GM18907 (cell line): ENCODE measurements around the gene FKBP8.

Experiments used
- ATAC-seq: cut with Tn5 transposase; IDR thresholded peaks from one replicate; pipeline ENCODE4 v1.9.1; 2021; ENCODE audit warnings: mild to moderate bottlenecking, moderate library complexity; ENCODE audit not compliant: unreplicated experiment

The FKBP8 gene

DNA sequence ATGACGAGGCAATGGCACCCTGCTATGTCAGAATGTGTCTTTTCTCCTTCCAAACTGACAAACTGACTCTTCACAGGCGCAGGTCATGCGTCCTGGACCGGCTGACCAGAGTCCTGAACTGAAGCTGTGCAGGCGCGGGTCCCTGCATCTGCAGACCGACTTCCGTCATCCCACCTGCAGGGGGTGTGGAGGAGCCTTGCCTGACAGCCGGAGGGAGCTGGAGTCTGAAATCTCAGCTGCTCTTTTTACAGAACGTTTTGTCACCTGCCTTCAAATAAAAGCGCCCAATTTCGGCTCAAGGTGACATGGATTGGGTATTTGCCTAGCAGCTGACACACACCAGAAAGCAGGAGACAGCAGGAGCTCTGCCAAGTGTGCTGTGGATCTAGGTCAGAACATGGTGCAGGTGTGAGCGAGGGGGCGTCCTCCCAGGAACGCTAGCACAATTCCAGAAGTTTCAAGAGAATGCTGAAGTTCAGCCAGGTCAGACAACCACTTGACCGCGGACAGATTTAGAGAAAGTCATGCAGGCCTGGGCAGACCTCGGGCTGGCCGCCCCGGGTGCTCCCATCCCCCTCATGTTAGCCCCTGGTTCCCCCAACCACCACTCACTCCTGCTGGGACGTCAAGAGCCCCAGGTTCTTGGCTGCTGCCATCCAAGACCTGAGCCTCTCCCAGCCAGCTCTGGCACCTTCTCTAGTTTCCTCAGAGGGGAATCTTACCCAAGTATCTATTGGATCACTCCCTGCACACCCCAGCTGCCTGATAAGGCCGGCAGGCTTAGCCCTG lies 54.3 kb downstream of the FKBP8 start:
- ATAC-seq: no peak

DNA sequence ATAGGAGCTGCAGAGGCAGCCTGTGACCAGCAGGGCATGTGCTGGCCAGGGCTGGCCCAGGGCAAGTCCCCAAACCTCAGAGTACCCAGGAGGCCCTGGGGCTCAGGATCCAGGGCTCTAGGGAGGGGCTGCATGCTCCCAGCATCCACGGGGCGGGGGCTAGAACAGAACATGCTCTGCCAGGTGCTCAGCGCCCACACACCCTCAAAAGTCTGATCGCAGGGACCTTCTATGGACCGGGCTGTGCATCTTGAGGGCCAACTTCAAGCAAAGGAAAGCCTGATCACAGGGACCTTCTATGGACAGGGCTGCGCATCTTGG lies 55.0 kb downstream of the FKBP8 start:
- ATAC-seq: no peak

- ATAC-seq: no peak
Measured at GRCh38 chr19:18487576-18488402, 55.6 kb downstream of the FKBP8 start.

- ATAC-seq: no peak
Measured at GRCh38 chr19:18486746-18487145, 56.6 kb downstream of the FKBP8 start.

- ATAC-seq: no peak
Measured at GRCh38 chr19:18484992-18485391, 58.4 kb downstream of the FKBP8 start.

DNA sequence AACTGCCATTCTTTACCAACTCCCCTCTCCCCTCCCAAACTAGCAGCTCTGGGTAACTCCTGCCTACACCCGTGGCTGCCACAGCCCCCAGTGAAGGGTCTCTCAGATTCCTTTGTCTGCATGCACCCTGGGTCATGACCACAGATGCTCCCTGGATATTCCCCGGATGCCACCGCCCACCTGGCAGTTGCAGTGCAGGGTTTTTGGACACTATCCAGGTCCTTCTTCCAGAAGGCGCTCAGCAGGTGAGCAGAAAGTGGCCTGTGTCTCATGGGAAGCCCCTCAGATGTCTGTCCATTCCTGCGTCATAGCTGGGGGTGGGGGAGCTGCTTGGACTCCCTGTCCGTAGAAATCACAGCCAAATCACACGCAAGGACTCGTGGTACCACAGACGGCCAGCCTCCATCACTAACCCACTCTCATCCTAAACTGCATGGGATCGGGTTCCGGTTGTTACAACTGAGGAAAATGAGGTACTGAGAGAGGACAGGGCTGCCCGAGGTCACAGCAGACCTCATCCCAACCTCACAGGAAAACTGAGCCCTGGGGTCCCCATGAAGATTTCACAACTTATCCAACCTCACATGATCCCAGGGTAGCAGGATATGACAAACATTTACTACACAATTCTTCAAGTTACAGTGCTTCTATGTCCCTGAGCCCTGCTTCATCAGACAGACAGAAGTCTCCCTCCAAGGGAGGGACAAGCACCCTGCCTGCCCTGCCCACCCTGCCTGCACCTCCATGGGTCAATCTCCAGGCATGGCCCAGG lies 60.1 kb downstream of the FKBP8 start:
- no peak for ATAC-seq
